Bronchial epithelial cell (primary cell): ENCODE results near the gene PPM1L. TPM values are rescaled to one million over a fixed set of nuclear protein-coding genes. Genes with fewer than 3 reads are reported as not detected.
"Not testable (repeated sequence)": the region's sequence is repeated elsewhere in the genome, so short reads cannot be mapped to it uniquely, and the experiment has no call there.

Source experiments
- DNase-seq: peaks from one replicate; pipeline ENCODE4 v3.0.0-alpha.2; 2010; ENCODE audit warnings: low read depth
- FAIRE-seq: peaks from 2 replicates; lab custom pipeline; 2011; peaks lifted over from hg19 to GRCh38; lab: Jason Lieb, UNC
- H3K27me3 ChIP-seq: 2 replicates; pipeline ENCODE4 v1.5.1; 2011; ENCODE audit warnings: low read length; ENCODE audit not compliant: control insufficient read depth, insufficient read depth
- H3K36me3 ChIP-seq: 2 replicates; pipeline ENCODE4 v1.5.1; 2011; ENCODE audit warnings: low read length; ENCODE audit not compliant: control insufficient read depth, insufficient read depth
- H3K4me3 ChIP-seq: 2 replicates; pipeline ENCODE4 v1.5.1; 2011; ENCODE audit warnings: mild to moderate bottlenecking, low read depth, low read length, control low read depth
- total RNA-seq: library from RNA; depleted of rRNA; stranded (reverse); fragments of >200 nt; gene quantifications from 2 replicates; pipeline ENCODE4 v1.2.1, GENCODE V29; 2014
- TF ChIP-seq, protein P1 (sequence below): IDR thresholded peaks from 2 replicates; pipeline ENCODE4 v1.5.1; 2011; ENCODE audit warnings: mild to moderate bottlenecking, moderate library complexity, low read length, control low read depth, inconsistent platforms; ENCODE audit not compliant: insufficient read depth, severe bottlenecking

PPM1L gene
- total RNA-seq, 1 donor from 2014 or later: 3.2 TPM

DNA sequence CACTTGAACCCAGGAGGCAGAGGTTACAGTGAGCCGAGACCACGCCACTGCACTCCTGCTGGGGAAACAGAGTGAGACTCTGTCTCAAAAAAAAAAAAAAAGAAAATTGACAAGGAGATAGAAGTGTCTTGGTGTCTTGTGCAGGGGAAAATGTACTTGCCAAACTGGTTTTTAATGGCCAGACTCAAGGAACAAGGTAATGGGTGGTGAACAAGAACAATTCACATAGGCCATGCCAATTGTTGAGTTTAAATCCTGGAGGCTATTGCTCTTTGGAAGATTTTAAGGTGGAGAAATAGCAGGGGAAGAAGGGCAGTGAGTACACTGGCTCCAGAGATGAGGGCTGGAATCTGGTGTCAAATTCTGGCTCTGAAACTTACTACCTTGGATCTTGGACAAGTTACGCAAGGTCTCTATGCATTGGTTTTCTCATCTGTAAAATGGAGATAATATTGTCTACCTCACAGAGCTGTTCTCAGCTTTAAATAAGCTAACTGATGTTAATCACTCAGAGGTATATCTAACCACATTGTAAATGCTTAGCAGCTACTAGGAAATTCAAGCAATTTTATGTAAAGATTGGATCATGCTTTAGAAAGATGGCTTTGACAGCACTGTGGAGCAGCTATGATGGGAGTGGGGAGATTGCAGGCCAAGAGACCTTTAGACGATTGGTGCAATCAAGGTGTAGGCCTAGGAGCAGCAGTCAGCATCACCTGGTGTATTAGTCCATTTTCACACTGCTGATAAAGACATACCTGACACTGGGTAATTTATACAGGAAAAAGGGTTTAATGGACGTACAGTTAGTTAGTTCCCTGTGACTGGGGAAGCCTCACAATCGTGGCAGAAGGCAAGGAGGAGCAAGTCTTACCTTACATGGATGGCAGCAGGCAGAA, 270.8 kb downstream of the PPM1L start:
- no peaks in the 10 kb centered on the region for H3K36me3 ChIP-seq
- TF ChIP-seq, protein P1, sequence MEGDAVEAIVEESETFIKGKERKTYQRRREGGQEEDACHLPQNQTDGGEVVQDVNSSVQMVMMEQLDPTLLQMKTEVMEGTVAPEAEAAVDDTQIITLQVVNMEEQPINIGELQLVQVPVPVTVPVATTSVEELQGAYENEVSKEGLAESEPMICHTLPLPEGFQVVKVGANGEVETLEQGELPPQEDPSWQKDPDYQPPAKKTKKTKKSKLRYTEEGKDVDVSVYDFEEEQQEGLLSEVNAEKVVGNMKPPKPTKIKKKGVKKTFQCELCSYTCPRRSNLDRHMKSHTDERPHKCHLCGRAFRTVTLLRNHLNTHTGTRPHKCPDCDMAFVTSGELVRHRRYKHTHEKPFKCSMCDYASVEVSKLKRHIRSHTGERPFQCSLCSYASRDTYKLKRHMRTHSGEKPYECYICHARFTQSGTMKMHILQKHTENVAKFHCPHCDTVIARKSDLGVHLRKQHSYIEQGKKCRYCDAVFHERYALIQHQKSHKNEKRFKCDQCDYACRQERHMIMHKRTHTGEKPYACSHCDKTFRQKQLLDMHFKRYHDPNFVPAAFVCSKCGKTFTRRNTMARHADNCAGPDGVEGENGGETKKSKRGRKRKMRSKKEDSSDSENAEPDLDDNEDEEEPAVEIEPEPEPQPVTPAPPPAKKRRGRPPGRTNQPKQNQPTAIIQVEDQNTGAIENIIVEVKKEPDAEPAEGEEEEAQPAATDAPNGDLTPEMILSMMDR: no peak
- DNase-seq (no peak), FAIRE-seq (no peak)
- H3K4me3 ChIP-seq: no peak overlapping the region
- H3K27me3 ChIP-seq: no peaks in the 10 kb centered on the region

DNA sequence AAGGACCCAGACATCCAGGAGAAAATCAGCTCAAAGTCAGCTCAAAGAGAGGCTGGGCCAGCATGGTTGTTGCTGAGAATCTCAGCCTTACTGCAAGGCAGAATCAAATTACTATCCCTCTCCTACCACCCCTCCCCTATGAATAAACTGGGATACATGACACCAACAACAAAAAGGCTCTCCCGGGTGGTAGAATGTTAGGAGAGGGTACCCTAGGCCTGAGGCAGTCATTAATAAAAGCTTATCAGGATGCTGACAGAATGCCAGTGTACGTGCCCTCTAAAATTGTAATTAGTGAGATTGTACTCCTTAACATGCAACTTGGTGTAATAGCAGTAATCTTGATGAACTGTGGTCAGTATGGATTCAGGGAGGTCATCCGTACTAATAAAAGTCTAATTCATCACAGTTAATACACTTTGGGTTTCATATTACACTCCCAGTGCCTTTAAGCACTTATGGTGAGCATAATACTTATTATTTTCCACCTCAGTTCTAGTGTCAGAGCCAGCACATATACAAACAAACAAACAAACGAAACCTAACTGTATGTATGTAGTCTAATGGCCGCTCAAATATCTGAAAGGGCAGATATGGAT, 272.6 kb downstream of the PPM1L start:
- FAIRE-seq (no peak), DNase-seq (no peak)
- no peaks in the 10 kb centered on the region for H3K27me3 ChIP-seq
- H3K36me3 ChIP-seq: no peaks in the 10 kb centered on the region
- TF ChIP-seq, protein P1: no peak
- H3K4me3 ChIP-seq: no peak overlapping the region

DNA sequence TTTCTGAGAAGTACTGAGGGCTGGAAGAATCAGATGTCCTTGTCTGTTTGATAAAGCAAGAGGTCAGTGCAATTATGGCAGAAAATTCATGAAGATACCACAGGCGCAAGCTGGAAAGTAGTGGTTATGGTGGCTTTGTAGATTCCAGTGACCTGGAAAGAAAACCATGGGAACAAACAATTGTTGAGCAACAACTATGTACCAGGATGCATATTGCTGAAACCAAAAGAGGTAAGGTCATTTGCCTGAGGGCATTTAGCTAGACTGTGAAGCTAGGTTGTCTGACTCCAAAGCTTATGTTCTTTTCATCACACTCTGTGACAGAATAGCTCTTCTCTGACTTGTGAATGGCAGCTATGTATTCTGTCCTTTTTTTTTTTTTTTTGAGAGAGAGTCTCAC, 275.1 kb downstream of the PPM1L start:
- DNase-seq (peak; percentile 35), FAIRE-seq (no peak)
- Histone ChIP-seq H3K27me3 (no peaks in the 10 kb centered on the region), H3K4me3 (no peak overlapping the region), H3K36me3 (no peaks in the 10 kb centered on the region)
- TF ChIP-seq, protein P1: no peak

DNA sequence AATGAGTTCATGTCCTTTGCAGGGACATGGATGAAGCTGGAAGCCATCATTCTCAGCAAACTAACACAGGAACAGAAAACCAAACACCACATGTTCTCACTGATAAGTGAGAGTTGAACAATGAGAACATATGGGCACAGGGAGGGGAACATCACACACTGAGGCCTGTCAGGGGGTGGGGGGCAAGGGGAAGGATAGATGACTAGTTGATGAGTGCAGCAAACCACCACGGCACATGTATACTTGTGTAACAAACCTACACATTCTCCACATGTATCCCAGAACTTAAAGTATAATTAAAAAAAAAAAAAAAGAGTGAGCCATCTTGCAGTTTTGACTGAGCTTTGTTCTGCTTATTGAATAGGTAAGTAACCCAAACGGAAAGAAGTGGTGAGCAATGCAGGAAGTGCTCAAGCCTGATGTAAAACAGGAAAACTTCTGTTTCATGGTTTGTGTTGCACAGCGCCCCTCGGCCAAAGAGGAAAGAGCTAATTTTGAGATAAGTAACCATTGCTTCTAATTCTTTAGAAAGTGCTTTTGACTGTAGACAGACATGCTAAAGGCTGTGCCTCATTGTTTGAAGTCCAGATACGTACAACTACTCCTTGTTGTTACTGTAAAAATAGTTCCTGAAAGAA, 279.0 kb downstream of the PPM1L start:
- not testable (repeated sequence) for H3K27me3 ChIP-seq, FAIRE-seq, H3K4me3 ChIP-seq, H3K36me3 ChIP-seq
- DNase-seq: peak; percentile 12

DNA sequence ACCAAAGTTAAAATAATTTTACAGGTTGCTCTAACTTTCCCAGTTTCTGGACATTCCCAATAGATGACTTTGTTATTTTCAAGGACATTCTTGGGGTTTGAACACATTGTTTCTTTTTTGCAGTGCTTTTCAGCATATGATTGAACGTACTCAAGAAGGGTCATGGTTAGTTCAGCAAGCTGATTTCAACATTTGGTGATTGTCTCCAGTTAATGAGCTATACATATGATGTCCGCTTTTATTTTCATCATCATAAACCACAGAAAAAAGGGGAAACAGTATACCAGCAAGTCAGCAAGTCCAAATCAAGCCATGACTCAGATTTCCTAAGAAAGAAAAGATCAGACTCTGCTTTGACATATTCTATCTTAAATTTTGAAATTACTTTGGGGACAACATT, 279.7 kb downstream of the PPM1L start:
- FAIRE-seq (no peak), DNase-seq (peak; percentile 5)

More for the DNA sequence above, 279.7 kb downstream of the PPM1L start:
- H3K36me3 ChIP-seq: no peaks in the 10 kb centered on the region
- no peaks in the 10 kb centered on the region for H3K27me3 ChIP-seq
- H3K4me3 ChIP-seq: no peak overlapping the region
- TF ChIP-seq, protein P1: no peak
